ENCODE measurements around the gene SRRM3. TPM values are rescaled to one million over a fixed set of nuclear protein-coding genes. Genes with fewer than 3 reads are reported as not detected.
A peak's percentile ranks its signal among the peaks of the same experiment; 100 is the strongest.
"Not testable (repeated sequence)": the region's sequence is repeated elsewhere in the genome, so short reads cannot be mapped to it uniquely, and the experiment has no call there.

The SRRM3 gene
- total RNA-seq, 1 donor from 2014 or later = 0.09 TPM

DNA sequence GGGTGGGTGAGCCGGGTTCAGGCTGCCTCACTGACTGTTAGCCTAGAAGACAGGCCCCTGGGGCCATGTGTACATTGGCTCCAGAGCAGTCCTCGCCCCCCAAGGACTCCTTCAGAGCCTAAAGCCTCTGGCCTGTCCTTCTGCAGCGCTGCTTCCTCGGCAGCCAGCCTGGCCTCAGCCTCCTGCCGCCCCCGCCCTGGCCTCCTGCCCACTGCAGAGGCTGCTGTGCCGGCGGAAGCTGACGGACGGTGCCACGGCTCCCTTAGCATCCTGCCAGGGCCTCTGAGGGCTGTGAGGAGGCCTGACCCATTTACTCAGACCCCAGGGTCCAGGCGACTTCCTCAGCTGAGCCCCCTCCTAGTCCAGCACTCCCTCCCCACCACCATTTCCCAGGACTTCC lies 4.9 kb downstream of the SRRM3 start:
- H3K27ac Mint-ChIP-seq = no peak overlapping the region
- no peaks in the 10 kb centered on the region for H3K36me3 Mint-ChIP-seq (ENCODE audit: low read depth)
- H3K9me3 Mint-ChIP-seq = no peaks in the 10 kb centered on the region
- no peaks in the 10 kb centered on the region for H3K4me1 Mint-ChIP-seq
- no peak overlapping the region for H3K4me3 Mint-ChIP-seq
- H3K27me3 Mint-ChIP-seq = peaks cover 4% of the 10 kb centered on the region
- intact Hi-C loops (cut with micrococcal nuclease) = no loop called here
- DNase-seq = no peak

DNA sequence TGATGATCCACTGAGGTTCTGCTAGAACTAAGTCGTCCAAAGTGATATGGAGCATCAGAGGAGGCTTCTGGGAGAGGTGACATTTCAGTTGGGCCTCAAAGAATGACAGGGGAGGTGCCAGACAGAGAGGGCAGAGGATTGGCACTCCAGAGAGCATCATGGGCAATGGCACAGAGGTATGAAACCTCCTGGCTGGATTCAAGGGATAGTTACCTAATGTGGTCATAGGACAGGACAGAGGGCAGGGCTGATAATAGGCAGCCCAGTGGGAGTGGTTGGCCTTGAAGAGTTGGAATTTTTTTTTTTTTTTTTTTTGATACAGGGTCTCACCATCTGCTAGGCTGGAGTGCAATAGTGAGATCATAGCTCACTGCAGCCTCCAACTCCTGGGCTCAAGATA lies 7.6 kb downstream of the SRRM3 start:
- DNase-seq = no peak
- Mint-ChIP-seq H3K36me3 (ENCODE audit: low read depth) (no peaks in the 10 kb centered on the region), H3K4me3 (no peak overlapping the region), H3K9me3 (no peaks in the 10 kb centered on the region), H3K27me3 (no peaks in the 10 kb centered on the region), H3K4me1 (no peaks in the 10 kb centered on the region), H3K27ac (no peak overlapping the region)
- intact Hi-C loops (cut with micrococcal nuclease) = no loop called here

DNA sequence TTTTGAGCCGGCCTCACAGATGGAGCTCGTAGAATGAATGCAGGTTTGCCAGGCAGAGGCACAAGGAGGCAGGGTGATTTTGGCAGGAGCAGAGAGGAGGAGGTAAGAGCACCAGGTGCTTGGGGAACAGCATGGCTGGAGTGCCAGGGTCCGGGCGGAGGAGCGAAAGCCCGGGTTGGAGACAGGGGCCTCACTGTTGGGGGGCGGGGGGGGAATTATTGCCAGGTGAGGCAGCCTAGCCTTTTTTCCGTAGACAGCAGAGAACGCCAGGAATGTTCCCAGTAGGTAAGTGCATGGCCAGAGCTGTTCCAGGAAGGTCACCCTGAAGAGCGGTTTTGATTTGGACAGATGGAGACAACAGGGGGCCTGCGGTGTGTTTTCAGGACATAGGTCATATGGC lies 9.5 kb downstream of the SRRM3 start:
- Mint-ChIP-seq H3K4me1 (no peaks in the 10 kb centered on the region), H3K36me3 (ENCODE audit: low read depth) (no peaks in the 10 kb centered on the region), H3K27ac (no peak overlapping the region), H3K27me3 (peaks cover 1% of the 10 kb centered on the region), H3K9me3 (no peaks in the 10 kb centered on the region), H3K4me3 (no peak overlapping the region)
- intact Hi-C loops (cut with micrococcal nuclease) = no loop called here
- no peak for DNase-seq

DNA sequence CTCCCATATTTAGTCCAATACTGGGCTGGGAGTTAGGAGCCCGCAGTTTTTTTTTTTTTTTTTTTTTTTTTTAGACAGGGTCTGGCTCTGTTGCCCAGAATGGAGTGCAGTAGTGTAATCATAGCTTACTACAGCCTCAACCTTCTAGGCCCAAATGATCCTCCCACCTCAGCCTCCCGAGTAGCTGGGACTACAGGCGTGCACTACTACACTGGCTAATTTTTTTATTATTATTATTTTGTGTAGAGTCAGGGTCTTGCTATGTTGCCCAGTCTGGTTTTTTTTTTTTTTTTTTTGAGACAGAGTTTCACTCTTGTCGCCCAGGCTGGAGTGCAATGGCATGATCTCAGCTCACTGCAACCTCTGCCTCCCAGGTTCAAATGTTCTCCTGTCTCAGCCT lies 13.7 kb downstream of the SRRM3 start:
- H3K36me3 Mint-ChIP-seq (ENCODE audit: low read depth); H3K4me3 Mint-ChIP-seq; H3K27ac Mint-ChIP-seq; intact Hi-C loops (cut with micrococcal nuclease); H3K4me1 Mint-ChIP-seq; DNase-seq; H3K9me3 Mint-ChIP-seq: not testable (repeated sequence)
- H3K27me3 Mint-ChIP-seq = peaks cover 16% of the 10 kb centered on the region

DNA sequence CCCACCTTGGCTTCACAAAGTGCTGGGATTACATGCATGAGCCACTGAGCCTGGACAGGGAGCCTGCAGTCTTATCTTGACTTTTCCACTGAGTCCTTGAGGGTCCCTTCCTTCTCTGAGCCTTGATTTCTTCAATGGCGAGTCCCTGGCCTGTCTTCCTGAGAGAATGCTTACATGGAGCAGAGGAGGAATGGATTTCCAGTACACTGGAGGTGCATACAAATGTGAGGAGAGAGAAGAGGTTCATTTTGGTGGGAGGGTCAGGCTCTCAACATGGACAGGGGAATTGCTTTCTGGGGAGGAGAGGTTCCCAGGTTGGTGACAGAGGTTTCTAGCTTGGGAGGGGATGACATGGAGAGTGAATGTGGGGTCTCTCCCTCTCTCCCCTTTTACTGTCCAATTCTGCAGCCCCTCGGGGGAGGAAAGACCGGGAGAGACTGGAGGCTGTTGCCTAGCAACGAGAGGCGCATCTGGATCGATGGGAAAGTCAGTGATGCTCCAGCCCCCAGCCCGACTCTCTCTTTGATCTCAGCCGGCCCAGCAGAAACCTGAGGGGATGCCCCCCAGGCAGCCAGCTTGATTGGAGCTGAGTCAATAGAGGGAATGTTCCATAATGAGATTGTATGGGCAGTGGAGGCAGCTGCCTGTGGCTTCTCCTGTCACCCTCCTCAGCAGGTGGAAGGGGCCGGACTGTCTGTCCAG lies 14.8 kb downstream of the SRRM3 start:
- H3K4me1 Mint-ChIP-seq = no peaks in the 10 kb centered on the region
- no peak overlapping the region for H3K27ac Mint-ChIP-seq
- H3K27me3 Mint-ChIP-seq = peaks cover 16% of the 10 kb centered on the region
- intact Hi-C loops (cut with micrococcal nuclease) = no loop called here
- DNase-seq = no peak
- H3K9me3 Mint-ChIP-seq = no peaks in the 10 kb centered on the region
- no peaks in the 10 kb centered on the region for H3K36me3 Mint-ChIP-seq (ENCODE audit: low read depth)
- no peak overlapping the region for H3K4me3 Mint-ChIP-seq

DNA sequence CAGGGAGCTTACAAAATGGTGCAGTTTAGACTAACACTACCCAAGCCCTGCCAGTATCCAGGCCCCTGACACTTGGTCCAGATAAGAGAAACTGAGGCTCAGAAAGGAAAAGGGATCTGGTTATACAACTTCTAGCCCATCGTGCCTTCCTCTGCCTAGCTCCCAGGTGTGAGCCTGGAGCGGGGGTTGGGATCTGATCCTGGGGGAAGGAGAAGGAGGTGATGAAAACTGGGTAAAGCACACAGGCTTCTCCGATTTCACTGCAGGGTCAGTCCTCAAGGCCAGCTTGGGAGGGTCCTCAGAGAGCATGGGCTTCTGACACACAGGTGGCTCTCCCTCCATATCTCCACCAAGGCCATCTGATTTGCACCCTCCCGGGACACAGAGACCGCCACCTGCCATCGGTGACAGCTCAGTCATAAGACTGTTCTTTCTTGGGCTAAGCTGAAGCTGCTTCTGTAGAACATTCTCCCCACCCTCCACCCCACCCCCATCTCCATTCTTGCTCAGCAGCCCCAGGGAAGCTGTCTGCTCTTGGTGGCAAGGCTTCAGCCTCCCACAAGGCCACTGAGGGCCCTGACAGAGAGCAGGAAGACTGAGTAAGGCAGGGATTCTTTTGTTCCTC lies 16.4 kb downstream of the SRRM3 start:
- peaks cover 19% of the 10 kb centered on the region for H3K27me3 Mint-ChIP-seq
- no peaks in the 10 kb centered on the region for H3K36me3 Mint-ChIP-seq (ENCODE audit: low read depth)
- H3K4me3 Mint-ChIP-seq = no peak overlapping the region
- intact Hi-C loops (cut with micrococcal nuclease) = no loop called here
- no peaks in the 10 kb centered on the region for H3K9me3 Mint-ChIP-seq
- H3K27ac Mint-ChIP-seq = no peak overlapping the region
- DNase-seq = no peak
- no peaks in the 10 kb centered on the region for H3K4me1 Mint-ChIP-seq

DNA sequence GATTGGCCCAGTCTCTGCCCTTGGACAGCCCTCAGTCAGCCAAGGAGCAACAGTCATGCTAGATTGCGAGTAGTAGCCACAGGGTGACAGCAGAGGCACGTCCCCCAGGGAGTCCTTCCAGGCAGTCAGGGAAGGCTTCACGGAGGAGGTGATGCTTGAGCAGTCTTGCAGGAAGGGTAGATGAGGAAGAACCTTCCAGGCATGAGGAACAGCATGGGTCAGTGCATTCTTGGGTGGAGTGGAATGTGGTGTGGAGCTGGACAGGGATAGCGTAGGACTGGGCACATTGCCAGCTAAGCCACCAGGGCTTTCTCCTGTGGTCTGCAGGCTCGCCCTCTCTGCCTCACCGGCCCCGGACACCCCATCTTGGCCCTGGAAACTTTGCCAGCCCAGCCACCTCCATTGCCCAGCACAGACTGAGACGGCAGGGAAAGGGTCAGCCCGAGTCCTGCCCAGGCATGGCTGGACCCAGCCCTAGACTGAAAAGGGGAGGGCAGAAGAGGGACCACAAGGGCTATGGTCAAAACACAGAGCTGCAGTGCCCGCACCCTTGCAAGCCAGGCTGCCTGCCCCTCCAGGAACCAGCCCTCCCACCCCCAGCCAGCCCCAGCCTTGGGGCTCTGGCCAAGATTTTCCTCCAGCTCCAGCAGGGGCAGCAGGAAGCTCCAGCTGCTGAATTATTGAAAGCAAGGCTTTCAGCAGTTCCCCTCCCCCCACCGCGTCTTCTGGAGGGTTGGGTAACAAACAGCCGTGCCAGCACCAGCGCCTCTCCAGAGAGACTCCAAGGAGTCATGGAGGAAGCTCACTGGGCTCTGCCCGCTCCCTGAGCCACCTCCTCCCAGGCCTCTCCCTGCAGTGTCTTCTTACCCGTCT lies 18.7 kb downstream of the SRRM3 start:
- Mint-ChIP-seq H3K27ac (no peak overlapping the region), H3K27me3 (peaks cover 25% of the 10 kb centered on the region), H3K4me1 (no peaks in the 10 kb centered on the region), H3K4me3 (no peak overlapping the region), H3K36me3 (ENCODE audit: low read depth) (no peaks in the 10 kb centered on the region), H3K9me3 (no peaks in the 10 kb centered on the region)
- no peak for DNase-seq
- intact Hi-C loops (cut with micrococcal nuclease) = no loop called here

DNA sequence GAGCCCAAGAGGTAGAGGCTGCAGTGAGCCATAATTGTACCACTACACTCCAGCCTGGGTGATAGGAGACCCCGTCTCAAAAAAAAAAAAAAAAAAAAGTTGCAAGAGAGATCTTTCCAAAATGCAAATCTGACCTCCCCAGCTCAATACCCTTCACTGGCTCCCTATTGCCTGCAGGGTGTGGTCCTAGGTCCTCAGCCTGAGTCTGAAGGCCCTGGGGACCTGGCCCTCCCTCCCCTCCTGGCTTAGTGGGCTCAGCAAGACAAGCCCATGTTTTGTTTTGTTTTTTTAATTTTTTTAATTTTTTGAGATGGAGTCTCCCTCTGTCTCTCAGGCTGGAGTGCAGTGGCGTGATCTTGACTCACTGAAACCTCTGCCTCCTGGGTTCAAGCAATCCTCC lies 20.6 kb downstream of the SRRM3 start:
- no peaks in the 10 kb centered on the region for H3K36me3 Mint-ChIP-seq (ENCODE audit: low read depth)
- H3K27me3 Mint-ChIP-seq = peaks cover 18% of the 10 kb centered on the region
- intact Hi-C loops (cut with micrococcal nuclease) = no loop called here
- DNase-seq = no peak
- H3K4me1 Mint-ChIP-seq = no peaks in the 10 kb centered on the region
- no peak overlapping the region for H3K4me3 Mint-ChIP-seq
- no peaks in the 10 kb centered on the region for H3K9me3 Mint-ChIP-seq
- no peak overlapping the region for H3K27ac Mint-ChIP-seq

DNA sequence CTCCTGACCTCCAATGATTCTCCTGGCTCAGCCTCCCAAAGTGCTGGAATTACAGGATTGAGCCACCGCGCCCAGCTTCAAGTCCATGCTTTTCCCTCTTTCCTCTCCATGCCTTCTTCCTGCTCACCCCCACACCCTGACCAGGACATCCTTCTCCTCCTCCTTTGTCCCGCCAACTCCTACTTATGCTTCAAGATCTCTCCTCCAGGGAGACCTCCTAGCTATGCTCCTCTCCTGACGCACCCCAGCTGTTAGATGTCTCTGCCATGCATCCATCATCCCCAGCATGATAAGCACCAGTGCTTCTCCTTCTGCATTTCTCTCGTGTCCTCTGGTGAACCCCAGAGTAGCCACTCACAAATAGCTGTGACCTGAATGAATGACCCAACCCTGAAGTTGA lies 21.1 kb downstream of the SRRM3 start:
- no peak for DNase-seq
- Mint-ChIP-seq H3K27me3 (peaks cover 14% of the 10 kb centered on the region), H3K4me3 (no peak overlapping the region), H3K9me3 (no peaks in the 10 kb centered on the region), H3K36me3 (ENCODE audit: low read depth) (no peaks in the 10 kb centered on the region), H3K4me1 (no peaks in the 10 kb centered on the region), H3K27ac (no peak overlapping the region)
- intact Hi-C loops (cut with micrococcal nuclease) = no loop called here

DNA sequence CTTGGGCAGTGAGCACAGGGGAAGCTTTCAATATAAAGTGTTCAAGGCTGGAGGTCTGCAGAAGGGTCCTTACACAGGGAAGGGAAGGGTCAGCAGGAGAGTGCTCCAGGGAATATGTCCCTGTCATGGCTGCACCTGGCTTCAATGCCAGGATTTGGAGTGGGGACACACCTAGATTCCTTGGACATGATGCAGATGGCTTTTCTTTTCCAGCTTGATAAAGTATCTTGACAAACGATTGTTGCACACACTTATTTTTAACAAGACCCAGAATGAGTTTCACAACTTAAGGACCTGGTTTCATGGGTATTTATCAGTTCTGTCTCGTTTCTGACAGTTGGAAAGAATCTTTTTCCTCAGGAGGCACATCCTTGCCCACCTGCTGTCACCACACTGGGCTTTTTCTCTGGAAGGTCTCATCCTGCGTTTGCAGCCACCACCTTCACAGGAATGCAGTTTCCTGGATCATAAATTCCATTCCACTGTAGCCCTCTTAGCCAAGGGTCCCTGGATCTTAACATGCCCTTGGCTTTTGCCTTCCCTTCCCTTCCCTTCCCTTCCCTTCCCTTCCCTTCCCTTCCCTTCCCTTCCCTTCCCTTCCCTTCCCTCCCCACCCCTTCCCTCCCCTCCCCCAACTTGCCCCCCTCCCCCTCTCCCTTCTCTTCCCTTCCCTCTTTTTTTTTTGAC lies 21.7 kb downstream of the SRRM3 start:
- H3K27me3 Mint-ChIP-seq = peaks cover 14% of the 10 kb centered on the region
- H3K36me3 Mint-ChIP-seq (ENCODE audit: low read depth) = no peaks in the 10 kb centered on the region
- no peaks in the 10 kb centered on the region for H3K9me3 Mint-ChIP-seq
- H3K27ac Mint-ChIP-seq = no peak overlapping the region
- DNase-seq = no peak
- intact Hi-C loops (cut with micrococcal nuclease) = no loop called here
- no peak overlapping the region for H3K4me3 Mint-ChIP-seq
- H3K4me1 Mint-ChIP-seq = no peaks in the 10 kb centered on the region

DNA sequence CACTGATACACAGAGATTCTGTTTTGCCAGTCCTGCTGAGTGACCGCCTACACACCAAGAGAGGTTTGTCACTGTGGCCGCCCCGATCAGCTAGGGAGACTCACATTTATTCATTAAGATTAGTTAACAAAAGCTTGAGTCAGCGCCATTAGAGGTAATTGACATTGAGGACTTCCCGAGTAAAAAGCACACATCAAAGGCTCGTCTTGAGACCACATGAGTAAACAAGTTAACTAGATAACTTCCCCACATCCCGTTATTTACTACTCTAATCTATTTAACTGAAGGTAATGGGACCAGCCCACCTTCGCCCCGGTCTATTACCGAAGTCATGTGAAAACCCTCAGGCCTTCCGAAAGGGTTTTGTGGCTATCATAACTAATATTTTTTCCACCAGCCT lies 23.0 kb downstream of the SRRM3 start:
- DNase-seq = no peak
- Mint-ChIP-seq H3K4me3 (no peak overlapping the region), H3K27ac (no peak overlapping the region), H3K27me3 (peaks cover 14% of the 10 kb centered on the region), H3K9me3 (no peaks in the 10 kb centered on the region), H3K4me1 (no peaks in the 10 kb centered on the region), H3K36me3 (ENCODE audit: low read depth) (no peaks in the 10 kb centered on the region)
- intact Hi-C loops (cut with micrococcal nuclease) = loop anchor here (1.0 kb wide), 1 partner anchor 23 kb away; the partner anchor contains the start of gene SRRM3

DNA sequence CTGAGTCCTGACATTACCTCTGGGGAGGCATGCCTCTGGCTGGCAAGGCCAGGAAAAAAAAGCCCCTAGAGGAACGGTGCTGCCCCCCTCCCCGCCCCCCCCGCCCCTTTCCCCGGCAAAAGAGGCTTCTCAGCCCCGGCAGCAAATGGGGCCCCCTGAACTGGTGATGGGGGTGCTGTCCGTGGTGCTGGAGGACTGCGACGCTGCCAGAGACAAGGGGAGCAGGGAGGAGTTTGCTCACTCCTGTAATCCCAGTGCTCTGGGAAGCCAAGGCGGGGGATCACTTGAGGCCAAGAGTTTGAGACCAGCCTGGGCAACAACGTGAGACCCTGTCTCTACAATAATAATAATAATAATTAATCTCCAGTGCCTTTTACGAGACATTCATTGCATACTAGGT lies 23.7 kb downstream of the SRRM3 start:
- DNase-seq = peak; percentile 80
- Mint-ChIP-seq H3K27me3 (peaks cover 14% of the 10 kb centered on the region), H3K4me1 (no peaks in the 10 kb centered on the region), H3K36me3 (ENCODE audit: low read depth) (no peaks in the 10 kb centered on the region), H3K27ac (no peak overlapping the region), H3K4me3 (no peak overlapping the region), H3K9me3 (no peaks in the 10 kb centered on the region)
- intact Hi-C loops (cut with micrococcal nuclease) = loop anchor here (1.0 kb wide), 1 partner anchor 24 kb away; the partner anchor contains the start of gene SRRM3

DNA sequence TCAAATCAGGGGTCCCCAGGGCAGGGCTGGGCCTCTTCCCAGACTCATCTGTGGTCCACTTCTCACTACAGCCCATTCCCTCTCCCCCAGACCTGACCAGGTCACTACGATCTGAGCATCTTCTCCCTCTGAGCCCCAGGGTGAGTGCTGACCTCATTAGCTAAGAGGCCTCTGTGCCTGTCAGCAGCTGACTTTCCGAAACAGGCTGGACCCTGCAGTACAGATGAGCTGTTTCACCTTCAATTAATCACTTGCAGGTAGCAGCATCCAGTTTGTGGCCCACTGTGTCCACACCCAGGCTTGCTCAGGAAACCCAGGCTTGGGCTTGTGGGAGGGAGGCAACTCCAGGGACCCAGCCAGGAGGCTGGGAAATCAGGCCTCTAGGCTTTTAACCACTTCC lies 24.3 kb downstream of the SRRM3 start:
- no peak overlapping the region for H3K27ac Mint-ChIP-seq
- H3K27me3 Mint-ChIP-seq = peaks cover 15% of the 10 kb centered on the region
- H3K4me1 Mint-ChIP-seq = no peaks in the 10 kb centered on the region
- H3K9me3 Mint-ChIP-seq = no peaks in the 10 kb centered on the region
- intact Hi-C loops (cut with micrococcal nuclease) = loop anchor here (1.0 kb wide), 1 partner anchor 25 kb away; the partner anchor contains the start of gene SRRM3
- H3K36me3 Mint-ChIP-seq (ENCODE audit: low read depth) = no peaks in the 10 kb centered on the region
- DNase-seq = no peak
- no peak overlapping the region for H3K4me3 Mint-ChIP-seq

Data from activated CD4-positive, alpha-beta T cell treated with anti-CD3 and anti-CD28 coated beads, Interleukin-2, amount 10 ng/mL, durations not matched to agents 24 days and 14 days (primary cell).